ENCODE measurements around the gene ARPC5L. TPM values are rescaled to one million over a fixed set of nuclear protein-coding genes. Genes with fewer than 3 reads are reported as not detected.

Gene ARPC5L
- total and polyA plus RNA-seq, 2 of the 13 experiments (the other 11 are each of a cell fraction or from before 2014, with no cell fraction given) = 29.9 to 33.8 TPM

DNA sequence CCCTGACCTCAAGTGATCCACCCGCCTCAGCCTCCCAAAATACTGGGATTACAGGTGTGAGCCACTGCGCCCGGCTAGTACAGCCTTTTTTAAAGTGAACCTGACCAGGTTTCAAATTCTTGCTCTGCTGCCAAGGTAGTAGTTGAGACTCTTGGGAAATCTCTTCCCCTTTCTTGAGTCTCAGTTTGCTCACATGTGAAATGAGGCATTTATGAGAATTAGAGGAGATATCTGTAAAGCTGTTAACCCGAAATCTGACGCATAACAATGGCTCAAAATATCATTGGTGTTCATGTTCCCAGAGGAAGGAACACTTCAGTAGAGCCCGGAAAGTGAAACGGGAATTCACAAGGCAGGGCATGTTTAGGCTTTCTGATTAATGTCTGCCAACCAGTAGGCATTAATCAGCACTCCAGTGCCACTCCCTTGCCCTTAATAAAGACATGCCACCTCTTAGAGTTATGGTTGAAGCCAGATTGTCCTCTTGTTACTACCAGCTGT is 1.5 kb downstream of the ARPC5L start:
- Histone ChIP-seq H3K9me3 (ENCODE audit: low read length) (no peaks in the 10 kb centered on the region), H3K36me3 (replicated peaks in 1 of 2; ENCODE audit: control insufficient read depth in 1 of 2, insufficient read depth in 2 of 2, low read length in 2 of 2) (peaks cover 12 to 22% of the 10 kb centered on the region in 2 experiments), H3K9ac (ENCODE audit: insufficient read depth, low read depth, low read length) (no peak overlapping the region), H4K20me1 (ENCODE audit: insufficient read depth, low read length) (peaks cover 31% of the 10 kb centered on the region), H3K4me1 (ENCODE audit: insufficient read depth, low read length) (peaks cover 57% of the 10 kb centered on the region), H3K27me3 (ENCODE audit: control insufficient read depth in 1 of 2, insufficient read depth in 2 of 2, low read length in 2 of 2) (no peaks in the 10 kb centered on the region; a peak in 1 of 5 replicates), H3K27ac (ENCODE audit: extremely low read length, insufficient read depth, low read length) (no peak overlapping the region), H2AFZ (ENCODE audit: low read length) (no peak overlapping the region), H3K4me2 (ENCODE audit: low read depth, low read length) (peak overlapping the region; percentile 37), H3K79me2 (ENCODE audit: insufficient read depth, low read length) (peaks cover 39% of the 10 kb centered on the region), H3K4me3 (replicated peaks in 1 of 3; ENCODE audit: insufficient read depth in 1 of 3, low read depth in 2 of 3, low read length in 3 of 3) (no peak overlapping the region)
- ChIA-PET CTCF (ENCODE audit: low intra/inter-chr PET ratio, low total read pairs) (no interaction called here), POLR2A (interaction anchor here (4.1 kb wide), 1 partner anchor 92 kb away, joined by 26 read pairs; the partner anchor contains the start of gene NR6A1)
- in situ Hi-C loops (cut with HindIII; ENCODE audit: extremely low pct_ligation_motif_present, low pct_unique_long_range_greater_than_20kb) = no loop called here
- ATAC-seq (no peak), FAIRE-seq (no peak), DNase-seq (ENCODE audit: low spot score) (no peak)
- TF ChIP-seq ZNF24 (IDR thresholded peaks at IDR 0.05) = no peak
- TF ChIP-seq, protein P1, sequence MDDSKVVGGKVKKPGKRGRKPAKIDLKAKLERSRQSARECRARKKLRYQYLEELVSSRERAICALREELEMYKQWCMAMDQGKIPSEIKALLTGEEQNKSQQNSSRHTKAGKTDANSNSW (CRISPR knock-in tag; IDR thresholded peaks at IDR 0.05; ENCODE audit: borderline replicate concordance) = no peak
- TF ChIP-seq HNRNPL (IDR thresholded peaks at IDR 0.05; ENCODE audit: low read depth, low read length) = no peak
- no peak for TF ChIP-seq ZBTB37 (CRISPR knock-in tag; IDR thresholded peaks at IDR 0.05)
- no peak for TF ChIP-seq TOE1 (CRISPR knock-in tag; IDR thresholded peaks at IDR 0.05)
- no peak for TF ChIP-seq IRF9 (CRISPR knock-in tag; IDR thresholded peaks at IDR 0.05; ENCODE audit: borderline replicate concordance)
- TF ChIP-seq MLLT10 (CRISPR knock-in tag; IDR thresholded peaks at IDR 0.05) = no peak
- TF ChIP-seq SETDB1 (CRISPR knock-in tag; IDR thresholded peaks at IDR 0.05; ENCODE audit: borderline replicate concordance) = no peak
- no peak for TF ChIP-seq ZBTB7A (CRISPR knock-in tag; IDR thresholded peaks at IDR 0.05)
- intact Hi-C loops (cut with micrococcal nuclease; ENCODE audit: unreplicated experiment) = loop anchor here (10.0 kb wide), 1 partner anchor 281 kb away; the partner anchor contains the start of gene SCAI
- BruUV-seq (replicated peaks) = no TSS peak
- 76% methylated on average over 7 of the region's 7 CpGs for WGBS (ENCODE audit: low lambda C conversion rate)
